Mesendoderm (in vitro differentiated cells): ENCODE measurements around the gene MMP17.

Experiments
- DNase-seq: peaks from one replicate; pipeline ENCODE4 v3.0.0; 2013
- H2AK5ac ChIP-seq: 2 replicates; pipeline ENCODE4 v1.6.1; 2013; ENCODE audit warnings: low read length, inconsistent platforms
- H2BK120ac ChIP-seq: 2 replicates; pipeline ENCODE4 v1.6.1; 2013; ENCODE audit warnings: low read depth, mild to moderate bottlenecking, low read length, moderate library complexity, mixed read lengths
- H2BK15ac ChIP-seq: replicated peaks from 2 replicates; pipeline ENCODE4 v1.6.1; 2013; ENCODE audit warnings: low read depth, mild to moderate bottlenecking, moderate library complexity
- H2BK5ac ChIP-seq: 2 replicates; pipeline ENCODE4 v1.6.1; 2013; ENCODE audit warnings: low read length, inconsistent platforms
- H3K18ac ChIP-seq: 2 replicates; pipeline ENCODE4 v1.6.1; 2013; ENCODE audit warnings: mild to moderate bottlenecking, low read length, mixed read lengths
- H3K23ac ChIP-seq: one replicate; pipeline ENCODE4 v1.6.1; 2013; ENCODE audit warnings: low read length
- H3K27ac ChIP-seq: 2 replicates; pipeline ENCODE4 v1.5.1; 2013; ENCODE audit warnings: low read depth, mild to moderate bottlenecking, inconsistent platforms, low read length, moderate library complexity
- H3K27me3 ChIP-seq: 2 replicates; pipeline ENCODE4 v1.6.1; 2013; ENCODE audit warnings: low read length, control low read depth, mild to moderate bottlenecking, inconsistent platforms; ENCODE audit not compliant: insufficient read depth, poor library complexity
- H3K36me3 ChIP-seq: 2 replicates; pipeline ENCODE4 v1.6.1; 2013; ENCODE audit warnings: low read length, inconsistent platforms; ENCODE audit not compliant: control insufficient read depth, insufficient read depth
- H3K4ac ChIP-seq: one replicate; pipeline ENCODE4 v1.6.1; 2013; ENCODE audit warnings: low read depth, mild to moderate bottlenecking, low read length, moderate library complexity
- H3K4me1 ChIP-seq: 2 replicates; pipeline ENCODE4 v1.6.1; 2013; ENCODE audit warnings: low read depth, low read length, inconsistent platforms; ENCODE audit not compliant: control insufficient read depth
- H3K4me2 ChIP-seq: 2 replicates; pipeline ENCODE4 v1.6.1; 2013; ENCODE audit warnings: low read length
- H3K4me3 ChIP-seq: 2 replicates; pipeline ENCODE4 v1.5.1; 2013; ENCODE audit warnings: mild to moderate bottlenecking, low read length
- H3K56ac ChIP-seq: one replicate; pipeline ENCODE4 v1.6.1; 2013; ENCODE audit warnings: low read length
- H3K79me1 ChIP-seq: 2 replicates; pipeline ENCODE4 v1.6.1; 2013; ENCODE audit warnings: low read length, inconsistent platforms
- H3K79me2 ChIP-seq: 2 replicates; pipeline ENCODE4 v1.6.1; 2013; ENCODE audit warnings: mild to moderate bottlenecking, low read length; ENCODE audit not compliant: control insufficient read depth, insufficient read depth
- H3K9ac ChIP-seq: 2 replicates; pipeline ENCODE4 v1.6.1; 2013; ENCODE audit warnings: low read length, inconsistent platforms
- H4K5ac ChIP-seq: one replicate; pipeline ENCODE4 v1.6.1; 2013; ENCODE audit warnings: low read length
- H4K8ac ChIP-seq: one replicate; pipeline ENCODE4 v1.6.1; 2013; ENCODE audit warnings: low read depth, mild to moderate bottlenecking, control low read depth, low read length, moderate library complexity
- WGBS: extraction: QIAGEN DNeasy Blood & Tissue Kit; methylation state at CpG from one replicate; pipeline ENCODE4 v1.1.7; 2013; ENCODE audit warnings: low lambda C conversion rate, missing lambda C conversion rate; ENCODE audit not compliant: insufficient coverage; ENCODE audit errors: extremely low coverage; 5-methylcytosine and 5-hydroxymethylcytosine counted together

Gene MMP17

GRCh38 chr12:131796411-131796736 is 31.8 kb upstream of the MMP17 start:
- Histone ChIP-seq H2AK5ac (no peak overlapping the region), H3K79me2 (no peaks in the 10 kb centered on the region), H3K4me3 (no peak overlapping the region)

GRCh38 chr12:131796754-131797587 is 31.2 kb upstream of the MMP17 start:
- Histone ChIP-seq H3K18ac (no peak overlapping the region), H2BK5ac (no peak overlapping the region), H2AK5ac (no peak overlapping the region), H3K9ac (no peak overlapping the region), H3K79me1 (no peaks in the 10 kb centered on the region), H4K5ac (no peak overlapping the region), H3K4ac (no peak overlapping the region), H3K4me2 (no peak overlapping the region), H3K79me2 (no peaks in the 10 kb centered on the region), H2BK15ac (no peak overlapping the region), H3K56ac (no peak overlapping the region), H3K4me3 (no peak overlapping the region), H3K27me3 (no peaks in the 10 kb centered on the region), H3K27ac (no peak overlapping the region), H4K8ac (no peak overlapping the region), H3K36me3 (no peaks in the 10 kb centered on the region), H2BK120ac (no peak overlapping the region), H3K23ac (no peak overlapping the region), H3K4me1 (peaks cover 5% of the 10 kb centered on the region)
- peak; percentile 58 for DNase-seq
- WGBS: no CpG with 5 or more reads among the region's 28 CpGs

More at GRCh38 chr12:131796411-131796736, 31.8 kb upstream of the MMP17 start:
- Histone ChIP-seq H3K23ac (peak overlapping the region; percentile 35), H3K79me1 (no peaks in the 10 kb centered on the region), H2BK15ac (no peak overlapping the region), H3K36me3 (peaks cover 2% of the 10 kb centered on the region), H3K56ac (peak overlapping the region; percentile 70), H3K4me2 (no peak overlapping the region), H3K27ac (peak overlapping the region; percentile 9), H3K18ac (no peak overlapping the region), H3K4me1 (peaks cover 5% of the 10 kb centered on the region), H3K27me3 (no peaks in the 10 kb centered on the region), H2BK120ac (no peak overlapping the region), H3K9ac (no peak overlapping the region), H2BK5ac (no peak overlapping the region), H3K4ac (no peak overlapping the region), H4K8ac (no peak overlapping the region), H4K5ac (no peak overlapping the region)
- WGBS: no CpG with 5 or more reads among the region's 6 CpGs
- DNase-seq: no peak

- Histone ChIP-seq H3K27me3 (no peaks in the 10 kb centered on the region), H4K8ac (no peak overlapping the region), H3K4me2 (no peak overlapping the region), H3K18ac (no peak overlapping the region), H3K4me3 (no peak overlapping the region), H3K79me1 (no peaks in the 10 kb centered on the region), H3K4me1 (peaks cover 5% of the 10 kb centered on the region), H3K4ac (no peak overlapping the region), H3K36me3 (no peaks in the 10 kb centered on the region), H3K27ac (no peak overlapping the region), H3K56ac (no peak overlapping the region), H3K23ac (no peak overlapping the region), H3K79me2 (no peaks in the 10 kb centered on the region), H4K5ac (no peak overlapping the region), H2BK15ac (no peak overlapping the region), H2BK5ac (no peak overlapping the region), H3K9ac (no peak overlapping the region), H2BK120ac (no peak overlapping the region), H2AK5ac (no peak overlapping the region)
- DNase-seq: no peak
- no CpG with 5 or more reads among the region's 10 CpGs for WGBS
These were observed 30.6 kb upstream of the MMP17 start for GRCh38 chr12:131797588-131797934.

GRCh38 chr12:131799195-131799594 is 29.0 kb upstream of the MMP17 start:
- no peak overlapping the region for H3K56ac ChIP-seq
- H3K9ac ChIP-seq: no peak overlapping the region
- no peaks in the 10 kb centered on the region for H3K79me2 ChIP-seq
- no peak overlapping the region for H2BK5ac ChIP-seq
- H4K8ac ChIP-seq: no peak overlapping the region
- no peaks in the 10 kb centered on the region for H3K27me3 ChIP-seq
- WGBS: no CpG with 5 or more reads among the region's 21 CpGs
- no peak overlapping the region for H2BK15ac ChIP-seq
- H3K27ac ChIP-seq: no peak overlapping the region
- no peak overlapping the region for H3K4ac ChIP-seq
- no peak overlapping the region for H3K4me3 ChIP-seq
- no peak overlapping the region for H2BK120ac ChIP-seq
- DNase-seq: no peak
- no peak overlapping the region for H3K23ac ChIP-seq
- H3K36me3 ChIP-seq: no peaks in the 10 kb centered on the region
- H4K5ac ChIP-seq: no peak overlapping the region
- no peak overlapping the region for H3K18ac ChIP-seq
- H3K79me1 ChIP-seq: no peaks in the 10 kb centered on the region
- H3K4me2 ChIP-seq: no peak overlapping the region
- no peak overlapping the region for H2AK5ac ChIP-seq
- H3K4me1 ChIP-seq: peaks cover 5% of the 10 kb centered on the region

GRCh38 chr12:131799828-131800593 is 28.2 kb upstream of the MMP17 start:
- H2BK5ac ChIP-seq: no peak overlapping the region
- no peaks in the 10 kb centered on the region for H3K36me3 ChIP-seq
- no peak overlapping the region for H3K4me2 ChIP-seq
- H3K18ac ChIP-seq: no peak overlapping the region
- no peaks in the 10 kb centered on the region for H3K79me2 ChIP-seq
- no peak overlapping the region for H2AK5ac ChIP-seq
- H3K23ac ChIP-seq: no peak overlapping the region
- H2BK15ac ChIP-seq: no peak overlapping the region
- no peak overlapping the region for H3K56ac ChIP-seq
- no peak overlapping the region for H3K4ac ChIP-seq
- peaks cover 5% of the 10 kb centered on the region for H3K4me1 ChIP-seq
- no peak overlapping the region for H4K5ac ChIP-seq
- no peaks in the 10 kb centered on the region for H3K27me3 ChIP-seq
- H3K79me1 ChIP-seq: no peaks in the 10 kb centered on the region
- H3K4me3 ChIP-seq: no peak overlapping the region
- no peak overlapping the region for H4K8ac ChIP-seq
- no CpG with 5 or more reads among the region's 29 CpGs for WGBS
- H2BK120ac ChIP-seq: no peak overlapping the region
- H3K27ac ChIP-seq: no peak overlapping the region
- no peak overlapping the region for H3K9ac ChIP-seq
- no peak for DNase-seq
